Measurements from ENCODE around the gene PLIN3.
"Not testable (repeated sequence)": the region's sequence is repeated elsewhere in the genome, so short reads cannot be mapped to it uniquely, and the experiment has no call there.

The PLIN3 gene

GRCh38 chr19:4816202-4816949, 51.1 kb downstream of the PLIN3 start:
- peak overlapping the region; percentile 74 for H3K27ac Mint-ChIP-seq
- H3K4me3 Mint-ChIP-seq: no peak overlapping the region
- peaks cover 26% of the 10 kb centered on the region for H3K4me1 Mint-ChIP-seq (ENCODE audit: low read depth)
- H3K27me3 Mint-ChIP-seq: no peaks in the 10 kb centered on the region
- no peak for DNase-seq
- peaks cover 45% of the 10 kb centered on the region for H3K36me3 Mint-ChIP-seq (ENCODE audit: low read depth)
- H3K9me3 Mint-ChIP-seq: no peaks in the 10 kb centered on the region

- Mint-ChIP-seq H3K9me3 (no peaks in the 10 kb centered on the region), H3K4me3 (peak overlapping the region; percentile 57), H3K27ac (peak overlapping the region; percentile 74), H3K27me3 (no peaks in the 10 kb centered on the region), H3K4me1 (ENCODE audit: low read depth) (peaks cover 26% of the 10 kb centered on the region), H3K36me3 (ENCODE audit: low read depth) (peaks cover 44% of the 10 kb centered on the region)
- peak; percentile 83 for DNase-seq
These were observed 51.9 kb downstream of the PLIN3 start for GRCh38 chr19:4815426-4816201.

GRCh38 chr19:4814625-4815425, 52.6 kb downstream of the PLIN3 start:
- DNase-seq: no peak
- H3K27me3 Mint-ChIP-seq: no peaks in the 10 kb centered on the region
- H3K4me1 Mint-ChIP-seq (ENCODE audit: low read depth): peaks cover 26% of the 10 kb centered on the region
- peaks cover 42% of the 10 kb centered on the region for H3K36me3 Mint-ChIP-seq (ENCODE audit: low read depth)
- H3K4me3 Mint-ChIP-seq: no peak overlapping the region
- H3K9me3 Mint-ChIP-seq: no peaks in the 10 kb centered on the region
- peak overlapping the region; percentile 74 for H3K27ac Mint-ChIP-seq

- Mint-ChIP-seq H3K27me3 (no peaks in the 10 kb centered on the region), H3K27ac (peak overlapping the region; percentile 66), H3K4me1 (ENCODE audit: low read depth) (peaks cover 26% of the 10 kb centered on the region), H3K9me3 (no peaks in the 10 kb centered on the region), H3K36me3 (ENCODE audit: low read depth) (peaks cover 12% of the 10 kb centered on the region), H3K4me3 (no peak overlapping the region)
- DNase-seq: peak; percentile 94
These were observed 55.9 kb downstream of the PLIN3 start for GRCh38 chr19:4811328-4812131.

GRCh38 chr19:4807188-4807587, 60.3 kb downstream of the PLIN3 start:
- Mint-ChIP-seq H3K36me3 (ENCODE audit: low read depth) (no peaks in the 10 kb centered on the region), H3K4me1 (ENCODE audit: low read depth) (peaks cover 8% of the 10 kb centered on the region), H3K4me3 (no peak overlapping the region), H3K9me3 (no peaks in the 10 kb centered on the region), H3K27ac (no peak overlapping the region), H3K27me3 (no peaks in the 10 kb centered on the region)
- no peak for DNase-seq

- Mint-ChIP-seq H3K27ac (no peak overlapping the region), H3K4me1 (ENCODE audit: low read depth) (peaks cover 3% of the 10 kb centered on the region), H3K36me3 (ENCODE audit: low read depth) (no peaks in the 10 kb centered on the region), H3K27me3 (no peaks in the 10 kb centered on the region), H3K9me3 (no peaks in the 10 kb centered on the region), H3K4me3 (no peak overlapping the region)
- no peak for DNase-seq
These were observed 61.1 kb downstream of the PLIN3 start for GRCh38 chr19:4806384-4806783.

- H3K4me3 Mint-ChIP-seq; H3K36me3 Mint-ChIP-seq (ENCODE audit: low read depth); H3K27ac Mint-ChIP-seq; H3K4me1 Mint-ChIP-seq (ENCODE audit: low read depth); DNase-seq; H3K27me3 Mint-ChIP-seq; H3K9me3 Mint-ChIP-seq: not testable (repeated sequence)
These were observed 62.3 kb downstream of the PLIN3 start for GRCh38 chr19:4805140-4805539.

GRCh38 chr19:4803736-4804695, 63.5 kb downstream of the PLIN3 start:
- H3K4me3 Mint-ChIP-seq: no peak overlapping the region
- no peaks in the 10 kb centered on the region for H3K27me3 Mint-ChIP-seq
- no peaks in the 10 kb centered on the region for H3K4me1 Mint-ChIP-seq (ENCODE audit: low read depth)
- no peaks in the 10 kb centered on the region for H3K9me3 Mint-ChIP-seq
- DNase-seq: peak; percentile 78
- peaks cover 7% of the 10 kb centered on the region for H3K36me3 Mint-ChIP-seq (ENCODE audit: low read depth)
- H3K27ac Mint-ChIP-seq: no peak overlapping the region

GRCh38 chr19:4802711-4803110, 64.8 kb downstream of the PLIN3 start:
- Mint-ChIP-seq H3K27me3 (no peaks in the 10 kb centered on the region), H3K4me3 (no peak overlapping the region), H3K4me1 (ENCODE audit: low read depth) (no peaks in the 10 kb centered on the region)

GRCh38 chr19:4801085-4801619, 66.3 kb downstream of the PLIN3 start:
- Mint-ChIP-seq H3K27ac (no peak overlapping the region), H3K4me3 (no peak overlapping the region), H3K9me3 (no peaks in the 10 kb centered on the region), H3K4me1 (ENCODE audit: low read depth) (peaks cover 9% of the 10 kb centered on the region), H3K27me3 (no peaks in the 10 kb centered on the region), H3K36me3 (ENCODE audit: low read depth) (peaks cover 32% of the 10 kb centered on the region)
- no peak for DNase-seq

More at GRCh38 chr19:4802711-4803110, 64.8 kb downstream of the PLIN3 start:
- Mint-ChIP-seq H3K36me3 (ENCODE audit: low read depth) (peaks cover 18% of the 10 kb centered on the region), H3K27ac (no peak overlapping the region), H3K9me3 (no peaks in the 10 kb centered on the region)
- no peak for DNase-seq

GRCh38 chr19:4800591-4801081, 66.8 kb downstream of the PLIN3 start:
- no peaks in the 10 kb centered on the region for H3K27me3 Mint-ChIP-seq
- no peak for DNase-seq
- H3K27ac Mint-ChIP-seq: no peak overlapping the region
- H3K36me3 Mint-ChIP-seq (ENCODE audit: low read depth): peaks cover 38% of the 10 kb centered on the region
- peaks cover 11% of the 10 kb centered on the region for H3K4me1 Mint-ChIP-seq (ENCODE audit: low read depth)
- no peak overlapping the region for H3K4me3 Mint-ChIP-seq
- no peaks in the 10 kb centered on the region for H3K9me3 Mint-ChIP-seq

GRCh38 chr19:4795400-4795799, 72.1 kb downstream of the PLIN3 start:
- H3K4me1 Mint-ChIP-seq (ENCODE audit: low read depth): peaks cover 45% of the 10 kb centered on the region
- no peak for DNase-seq
- peak overlapping the region; percentile 92 for H3K27ac Mint-ChIP-seq
- peak overlapping the region; percentile 88 for H3K4me3 Mint-ChIP-seq
- no peaks in the 10 kb centered on the region for H3K27me3 Mint-ChIP-seq
- H3K9me3 Mint-ChIP-seq: no peaks in the 10 kb centered on the region
- H3K36me3 Mint-ChIP-seq (ENCODE audit: low read depth): peaks cover 73% of the 10 kb centered on the region

GRCh38 chr19:4794971-4795370, 72.5 kb downstream of the PLIN3 start:
- DNase-seq: no peak
- Mint-ChIP-seq H3K9me3 (no peaks in the 10 kb centered on the region), H3K4me3 (peak overlapping the region; percentile 88), H3K36me3 (ENCODE audit: low read depth) (peaks cover 73% of the 10 kb centered on the region), H3K4me1 (ENCODE audit: low read depth) (peaks cover 45% of the 10 kb centered on the region), H3K27ac (peak overlapping the region; percentile 92), H3K27me3 (no peaks in the 10 kb centered on the region)
